ENCODE measurements around the gene CACNA1S. TPM values are rescaled to one million over a fixed set of nuclear protein-coding genes. Genes with fewer than 3 reads are reported as not detected.

CACNA1S gene
- polyA plus RNA-seq, 1 of the 3 experiments (the other 2 are of a cell fraction) = not detected

DNA sequence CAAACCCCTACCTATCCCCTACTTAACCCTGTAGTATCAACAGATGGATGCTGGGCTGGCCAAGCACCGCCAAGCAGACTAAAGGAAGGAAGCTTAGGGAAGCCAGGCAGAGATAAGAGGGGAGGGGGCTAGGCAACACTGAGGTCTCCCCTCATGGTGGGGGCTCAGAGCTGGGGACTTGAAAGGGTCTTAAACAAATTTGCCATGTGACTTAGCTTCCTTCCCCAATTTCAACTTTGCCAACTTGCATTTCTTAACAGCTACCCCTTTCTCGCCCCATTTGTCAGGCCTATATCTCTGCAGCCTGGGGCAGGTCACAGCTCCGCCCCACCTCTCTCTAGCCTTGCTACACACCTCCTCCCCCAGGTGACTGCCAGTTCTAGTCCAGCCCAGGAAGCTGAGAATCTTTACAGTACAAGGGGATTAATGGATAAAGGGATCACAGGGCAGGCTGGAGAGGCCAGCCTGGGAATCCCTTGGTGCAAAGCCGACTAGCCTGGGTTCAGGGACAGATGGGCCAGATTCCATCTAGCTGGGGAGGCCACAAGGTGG lies 92.1 kb downstream of the CACNA1S start (continued):
- TF ChIP-seq CTCF (IDR thresholded peaks at IDR 0.05) = no peak
- TF ChIP-seq NFIC (IDR thresholded peaks at IDR 0.05; ENCODE audit: borderline replicate concordance) = no peak

GRCh38 chr1:201019321-201019977 lies 92.8 kb downstream of the CACNA1S start:
- no peaks in the 10 kb centered on the region for H3K9me2 ChIP-seq
- no peak overlapping the region for H3K4me2 ChIP-seq
- no peaks in the 10 kb centered on the region; the same call in 1 of the 2 replicates for H3K79me2 ChIP-seq (ENCODE audit: insufficient read depth)
- TF ChIP-seq RFX5 (IDR thresholded peaks at IDR 0.05; ENCODE audit: low read length) (no peak), POLR2AphosphoS5 (IDR thresholded peaks at IDR 0.05; ENCODE audit: low read depth, low read length) (no peak), PBX3 (IDR thresholded peaks at IDR 0.05) (no peak), JUND (IDR thresholded peaks at IDR 0.05) (no peak), EP300 (IDR thresholded peaks at IDR 0.05; ENCODE audit: borderline replicate concordance in 1 of 2, low read depth in 1 of 2, low read length in 1 of 2) (no peak), MEF2A (IDR thresholded peaks at IDR 0.05; ENCODE audit: borderline replicate concordance, low read depth) (no peak), MXI1 (IDR thresholded peaks at IDR 0.05; ENCODE audit: low read depth, low read length) (no peak), TEAD4 (IDR thresholded peaks at IDR 0.05; ENCODE audit: borderline replicate concordance, insufficient read depth) (no peak), GABPA (IDR thresholded peaks at IDR 0.05; ENCODE audit: low read depth) (no peak), TCF12 (IDR thresholded peaks at IDR 0.05) (no peak), SIN3A (IDR thresholded peaks at IDR 0.05; ENCODE audit: borderline replicate concordance, low read depth, low read length) (no peak), CHD2 (IDR thresholded peaks at IDR 0.05; ENCODE audit: low read length, partially characterized antibody) (no peak), NFIC (IDR thresholded peaks at IDR 0.05; ENCODE audit: borderline replicate concordance) (no peak), RXRA (IDR thresholded peaks at IDR 0.05; ENCODE audit: borderline replicate concordance, low read depth) (no peak), YY1 (IDR thresholded peaks at IDR 0.05; ENCODE audit: low read depth) (no peak), GATA2 (CRISPR knock-in tag; IDR thresholded peaks at IDR 0.05) (no peak)
- TF ChIP-seq, protein P1, sequence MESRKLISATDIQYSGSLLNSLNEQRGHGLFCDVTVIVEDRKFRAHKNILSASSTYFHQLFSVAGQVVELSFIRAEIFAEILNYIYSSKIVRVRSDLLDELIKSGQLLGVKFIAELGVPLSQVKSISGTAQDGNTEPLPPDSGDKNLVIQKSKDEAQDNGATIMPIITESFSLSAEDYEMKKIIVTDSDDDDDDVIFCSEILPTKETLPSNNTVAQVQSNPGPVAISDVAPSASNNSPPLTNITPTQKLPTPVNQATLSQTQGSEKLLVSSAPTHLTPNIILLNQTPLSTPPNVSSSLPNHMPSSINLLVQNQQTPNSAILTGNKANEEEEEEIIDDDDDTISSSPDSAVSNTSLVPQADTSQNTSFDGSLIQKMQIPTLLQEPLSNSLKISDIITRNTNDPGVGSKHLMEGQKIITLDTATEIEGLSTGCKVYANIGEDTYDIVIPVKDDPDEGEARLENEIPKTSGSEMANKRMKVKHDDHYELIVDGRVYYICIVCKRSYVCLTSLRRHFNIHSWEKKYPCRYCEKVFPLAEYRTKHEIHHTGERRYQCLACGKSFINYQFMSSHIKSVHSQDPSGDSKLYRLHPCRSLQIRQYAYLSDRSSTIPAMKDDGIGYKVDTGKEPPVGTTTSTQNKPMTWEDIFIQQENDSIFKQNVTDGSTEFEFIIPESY (IDR thresholded peaks at IDR 0.05; ENCODE audit: borderline replicate concordance, low read depth) = no peak
- TF ChIP-seq, protein P2, sequence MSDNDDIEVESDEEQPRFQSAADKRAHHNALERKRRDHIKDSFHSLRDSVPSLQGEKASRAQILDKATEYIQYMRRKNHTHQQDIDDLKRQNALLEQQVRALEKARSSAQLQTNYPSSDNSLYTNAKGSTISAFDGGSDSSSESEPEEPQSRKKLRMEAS (IDR thresholded peaks at IDR 0.05; ENCODE audit: low read depth) = no peak
- H3K9me3 ChIP-seq = no peaks in the 10 kb centered on the region
- peaks cover 10 to 42% of the 10 kb centered on the region in 2 experiments; a peak in 3 of 4 replicates for H3K4me1 ChIP-seq (ENCODE audit: control insufficient read depth in 1 of 2, insufficient read depth in 2 of 2, low read depth in 1 of 2, low read length in 1 of 2)
- H4K20me1 ChIP-seq (ENCODE audit: insufficient read depth) = no peaks in the 10 kb centered on the region
- no peak overlapping the region for H2AFZ ChIP-seq (ENCODE audit: low read depth)
- WGBS (ENCODE audit: low lambda C conversion rate) = 63% methylated on average over 4 of the region's 5 CpGs
- POLR2A ChIA-PET = no interaction called here
- no peak overlapping the region for H3K4me3 ChIP-seq (ENCODE audit: low read depth in 2 of 2, low read length in 1 of 2)
- no peaks in the 10 kb centered on the region for H3K36me3 ChIP-seq (replicated peaks in 1 of 2; ENCODE audit: control insufficient read depth in 1 of 2, insufficient read depth in 2 of 2, low read length in 1 of 2)
- H3K27ac ChIP-seq (ENCODE audit: low read depth in 2 of 2, low read length in 1 of 2) = no peak overlapping the region
- H3F3A ChIP-seq (replicated peaks; ENCODE audit: insufficient read depth) = no peaks in the 10 kb centered on the region
- no peak for DNase-seq
- CTCF ChIA-PET = interaction anchor here (0.9 to 8.9 kb wide), 8 partner anchors 7 to 127 kb away, joined by 3 to 92 read pairs (median 10); no protein-coding TSS in a partner anchor
- no peaks in the 10 kb centered on the region for H3K27me3 ChIP-seq (ENCODE audit: insufficient read depth)
- no peak overlapping the region for H3K9ac ChIP-seq

All from SK-N-SH (cell line).